HG03565 (cell line): ENCODE data around the gene UFD1.

ENCODE experiments used
- ATAC-seq: cut with Tn5 transposase; IDR thresholded peaks from one replicate; pipeline ENCODE4 v1.9.1; 2021; ENCODE audit warnings: mild to moderate bottlenecking, moderate library complexity; ENCODE audit not compliant: unreplicated experiment

The UFD1 gene

GRCh38 chr22:19497245-19497644 lies 18.3 kb upstream of the UFD1 start:
- no peak for ATAC-seq

DNA sequence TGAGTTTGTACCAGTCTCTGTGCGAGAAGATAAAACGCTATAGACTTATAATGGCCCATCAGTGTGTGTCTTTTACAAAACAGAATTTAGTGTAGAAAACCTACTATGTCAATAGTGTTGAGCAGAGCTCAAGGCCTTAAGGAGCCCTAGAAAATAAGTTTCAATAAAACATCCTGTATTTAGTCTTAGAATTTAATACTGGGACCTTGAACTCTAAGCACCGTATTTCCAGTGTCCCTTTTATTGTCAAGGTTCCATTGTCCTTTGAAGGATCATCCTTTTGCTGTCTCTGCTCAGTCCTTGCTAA lies 17.3 kb upstream of the UFD1 start:
- ATAC-seq, result no peak

DNA sequence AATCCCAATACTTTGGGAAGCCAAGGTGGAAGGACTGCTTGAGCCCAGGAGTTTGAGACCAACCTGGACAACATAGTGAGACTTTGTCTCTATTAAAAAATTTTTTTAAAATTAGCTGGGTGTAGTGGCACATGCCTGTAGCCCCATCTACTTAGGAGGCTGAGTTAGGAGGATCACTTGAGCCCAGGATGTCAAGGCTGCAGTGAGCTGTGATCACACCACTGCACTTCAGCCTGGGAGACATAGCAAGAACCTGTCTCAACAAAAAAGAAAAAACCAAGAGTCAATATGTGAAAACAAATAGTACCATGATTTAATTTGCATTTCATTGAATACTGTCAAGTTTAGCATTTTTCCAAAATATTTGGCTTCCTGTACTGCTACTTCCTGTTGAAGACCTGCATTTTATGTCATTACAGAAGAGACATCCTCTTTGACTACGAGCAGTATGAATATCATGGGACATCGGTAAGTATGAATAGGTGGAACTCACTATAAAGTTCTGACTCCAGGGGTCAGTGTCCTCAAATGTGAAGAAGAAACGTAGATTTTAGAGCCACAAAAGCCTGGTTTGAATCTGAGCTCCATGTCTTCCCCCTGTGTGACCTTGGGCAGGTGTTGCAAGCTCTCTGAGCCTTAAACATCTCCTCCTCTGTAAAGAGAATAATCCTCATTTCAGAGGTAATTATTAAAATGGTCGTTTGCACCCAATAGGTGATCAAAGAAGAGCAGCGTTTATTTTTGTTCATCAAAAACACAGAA lies 16.8 kb upstream of the UFD1 start:
- no peak for ATAC-seq

GRCh38 chr22:19494676-19495173 lies 15.7 kb upstream of the UFD1 start:
- no peak for ATAC-seq

DNA sequence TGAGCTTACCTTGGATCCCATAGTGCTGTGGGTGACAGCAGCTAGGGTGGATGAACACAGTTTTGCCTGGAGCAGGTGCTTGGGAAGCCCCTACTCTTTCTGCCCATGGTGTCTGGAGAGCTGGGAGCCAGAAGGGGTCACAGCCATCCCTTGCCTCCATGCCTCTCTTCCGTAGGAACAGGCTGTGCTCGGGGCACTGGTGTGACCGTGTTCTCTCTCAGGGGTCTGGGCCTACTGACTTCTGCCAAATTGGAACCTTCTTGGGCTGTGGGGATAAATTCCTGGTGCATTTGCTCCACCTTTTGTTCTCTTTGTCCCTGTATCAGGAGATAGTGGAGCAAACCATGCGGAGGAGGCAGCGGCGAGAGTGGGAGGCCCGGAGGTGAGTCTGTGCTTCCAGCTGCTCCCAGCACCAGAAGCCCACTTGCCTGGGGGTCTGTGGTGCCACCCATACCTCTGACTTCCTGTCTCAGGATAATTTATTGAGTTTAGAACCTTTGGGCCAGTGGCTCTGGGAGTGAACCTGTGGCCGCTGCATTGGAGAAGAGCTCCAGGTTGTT lies 15.1 kb upstream of the UFD1 start:
- ATAC-seq, result no peak

GRCh38 chr22:19492504-19493174 lies 13.6 kb upstream of the UFD1 start:
- ATAC-seq, result no peak

DNA sequence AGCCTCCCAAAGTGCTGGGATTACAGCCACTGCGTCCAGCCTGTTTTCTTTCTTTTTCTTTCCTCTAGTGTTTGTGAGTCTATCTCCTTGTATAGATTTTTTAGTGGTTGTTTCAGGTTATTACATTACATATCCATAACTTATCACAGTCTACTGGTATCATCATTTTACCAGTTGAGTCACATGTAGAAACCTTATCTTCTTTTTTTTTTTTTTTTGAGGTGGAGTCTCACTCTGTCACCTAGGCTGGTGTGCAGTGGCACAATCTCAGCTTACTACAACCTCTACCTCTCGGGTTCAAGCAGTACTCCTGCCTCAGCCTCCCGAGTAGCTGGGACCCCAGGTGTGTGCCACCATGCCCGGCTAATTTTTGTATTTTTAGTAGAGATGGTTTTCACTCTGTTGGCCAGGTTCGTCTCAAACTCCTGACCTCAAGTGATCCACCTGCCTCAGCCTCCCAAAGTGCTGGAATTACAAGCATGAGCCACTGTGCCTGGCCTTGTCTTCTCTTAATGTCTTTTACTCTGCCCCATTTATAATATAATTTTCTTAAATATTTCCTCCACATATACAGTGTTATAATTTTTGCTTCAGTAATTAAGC lies 11.7 kb upstream of the UFD1 start:
- no peak for ATAC-seq

DNA sequence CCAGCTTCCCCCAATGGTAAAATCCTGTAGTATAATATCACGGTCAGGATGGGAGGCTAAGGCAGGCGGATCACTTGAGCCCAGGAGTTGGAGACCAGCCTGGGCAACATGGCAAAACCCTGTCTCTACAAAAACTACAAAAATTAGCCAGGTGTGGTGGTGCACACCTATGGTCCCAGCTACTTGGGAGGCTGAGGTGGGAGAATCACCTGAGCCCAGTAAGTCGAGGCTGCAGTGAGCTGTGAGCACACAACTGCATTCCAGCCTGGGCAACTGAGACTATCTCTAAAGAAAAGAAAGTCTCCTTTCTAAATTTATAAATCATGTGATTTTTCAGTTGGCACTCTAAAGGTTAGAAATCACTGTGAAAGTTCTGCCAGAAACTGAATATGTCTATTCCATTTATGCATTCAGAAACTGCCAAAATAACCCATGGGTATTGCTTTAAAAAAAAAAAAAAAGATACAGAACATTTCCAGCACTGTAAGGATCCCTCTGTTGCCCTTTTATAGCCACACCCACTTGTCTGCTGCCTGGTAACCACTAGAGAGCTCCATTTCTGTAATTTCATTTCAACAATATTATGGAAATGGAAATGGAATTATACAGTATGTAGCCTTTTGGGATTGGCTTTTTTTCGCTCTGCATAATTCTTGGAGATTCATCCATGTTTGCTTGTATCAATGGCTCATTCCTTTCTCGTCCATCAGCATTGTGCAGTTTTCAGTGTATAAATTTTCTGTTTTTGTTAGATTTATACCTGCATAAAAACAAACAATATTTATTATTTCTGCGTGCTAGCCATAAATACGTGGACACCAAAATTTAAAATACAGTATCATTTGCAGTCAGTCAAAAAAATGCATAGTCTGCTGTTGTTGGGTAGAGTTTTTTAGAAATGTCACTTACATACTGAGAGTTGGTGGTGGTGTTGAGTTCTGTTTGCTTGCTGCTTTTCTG lies 10.2 kb upstream of the UFD1 start:
- no peak for ATAC-seq

DNA sequence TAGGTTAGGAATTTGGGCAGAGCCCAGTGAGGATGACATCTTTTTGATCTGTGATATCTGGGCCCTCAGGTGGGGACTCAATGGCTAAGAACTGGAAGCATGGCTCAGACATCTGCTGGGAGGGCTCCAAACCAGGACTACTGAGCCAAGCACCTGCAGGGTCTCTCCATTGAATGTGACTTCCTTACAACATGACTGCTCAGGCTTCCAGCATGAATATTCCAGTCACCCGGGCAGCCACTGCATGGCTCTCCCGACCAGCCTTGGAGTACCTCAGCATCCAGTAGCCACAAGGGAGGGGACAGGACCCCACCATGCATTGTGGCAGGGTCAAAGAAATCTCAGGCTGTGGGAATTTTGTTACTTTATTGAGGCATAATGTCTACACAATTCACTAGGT lies 9.3 kb upstream of the UFD1 start:
- ATAC-seq, result no peak

- ATAC-seq, result no peak
Observed at GRCh38 chr22:19483481-19484244, 4.7 kb upstream of the UFD1 start.

- no peak for ATAC-seq
Observed at GRCh38 chr22:19482297-19482696, 3.3 kb upstream of the UFD1 start.

- ATAC-seq, result no peak
Observed at GRCh38 chr22:19480789-19481188, 1.8 kb upstream of the UFD1 start.

- ATAC-seq, result no peak
Observed at GRCh38 chr22:19480173-19480568, 1.2 kb upstream of the UFD1 start.

DNA sequence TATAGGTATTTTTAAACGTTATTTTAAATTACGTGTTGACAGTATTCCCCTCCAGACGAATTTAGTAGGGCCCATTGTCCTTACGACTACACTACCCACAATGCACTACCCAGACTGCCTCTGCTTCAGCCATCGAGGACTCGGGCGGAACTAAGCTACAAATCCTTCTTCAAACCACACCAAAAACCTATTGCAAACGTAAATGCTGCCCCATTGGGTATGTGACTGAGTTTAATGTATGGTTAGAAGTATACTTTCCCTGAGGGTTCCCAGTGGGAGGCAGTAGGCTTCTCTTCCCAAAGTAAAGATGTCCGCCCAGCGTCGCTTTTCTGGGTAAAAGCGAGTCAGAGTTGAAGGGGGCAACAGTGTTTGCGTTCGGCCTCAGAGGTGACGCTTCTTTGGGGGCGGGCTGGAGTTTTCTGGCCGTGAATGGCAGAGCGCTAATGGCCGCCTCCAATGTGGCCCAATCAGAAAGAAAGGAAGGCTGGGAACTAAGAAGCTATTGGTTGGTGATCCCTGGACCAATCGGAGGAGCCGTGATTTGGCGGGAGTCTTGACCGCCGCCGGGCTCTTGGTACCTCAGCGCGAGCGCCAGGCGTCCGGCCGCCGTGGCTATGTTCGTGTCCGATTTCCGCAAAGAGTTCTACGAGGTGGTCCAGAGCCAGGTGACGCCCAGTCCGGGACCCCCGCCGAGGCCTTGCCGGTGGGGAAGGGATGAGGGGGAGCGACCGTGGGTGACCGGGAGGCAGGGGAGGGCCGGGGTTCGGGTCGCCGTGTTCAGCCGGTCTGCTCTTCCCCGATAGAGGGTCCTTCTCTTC lies 571 bp upstream of the UFD1 start, which contains the start of gene CDC45:
CDC45 (plus strand) TSS at position 566 of the 818 bp plus-strand sequence; CDS start at position 615, 49 bp downstream.
- peak; percentile 73 for ATAC-seq

DNA sequence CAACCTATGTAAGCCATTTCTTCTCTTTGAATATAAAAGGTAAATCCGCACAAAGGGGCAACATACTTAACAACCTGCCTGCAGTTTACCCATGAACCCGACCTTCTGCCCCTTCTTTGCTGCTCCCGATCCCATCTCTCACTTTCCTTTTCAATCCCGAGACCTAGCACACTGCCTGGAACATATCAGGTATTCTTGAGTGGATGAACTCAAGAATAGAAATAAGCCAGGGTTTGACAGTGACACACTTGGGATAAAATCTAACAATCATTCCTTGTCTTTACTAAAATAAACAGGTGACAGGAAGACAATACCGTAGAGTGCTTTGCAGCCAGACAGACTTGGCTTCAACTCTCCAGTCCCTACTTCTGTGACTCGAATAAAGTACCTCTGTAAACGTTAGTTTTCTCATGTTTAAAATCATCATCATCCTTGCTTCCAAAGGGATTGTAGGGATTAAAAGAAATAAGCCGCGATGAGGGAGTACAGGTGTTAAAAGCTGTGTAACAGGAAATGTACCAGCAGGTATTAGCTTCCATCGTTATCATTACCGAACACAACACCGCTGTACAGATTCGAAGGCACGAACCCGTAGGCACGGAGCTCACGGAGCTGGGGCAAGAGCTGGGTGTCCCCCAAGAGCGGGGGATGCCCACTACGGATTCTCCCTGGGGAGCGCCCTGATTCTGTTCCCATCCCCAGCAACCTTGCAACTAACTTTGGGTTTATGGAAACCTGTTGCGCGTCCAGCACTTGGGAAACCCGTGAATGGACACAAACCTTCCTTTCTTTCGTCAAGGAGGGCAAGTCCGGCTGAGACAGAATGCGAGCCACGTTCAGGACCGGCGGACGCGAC lies 720 bp downstream of the UFD1 start:
- no peak for ATAC-seq

- no peak for ATAC-seq
Observed at GRCh38 chr22:19477321-19478044, 1.5 kb downstream of the UFD1 start.

GRCh38 chr22:19476023-19476422 lies 3.0 kb downstream of the UFD1 start:
- no peak for ATAC-seq
